MCF 10A (cell line): ENCODE measurements around the gene EIPR1. TPM values are rescaled to one million over a fixed set of nuclear protein-coding genes. Genes with fewer than 3 reads are reported as not detected.

ENCODE experiments used
- BruUV-seq: library from RNA; stranded (reverse); fragments of 400-500 nt; replicated peaks from 2 replicates; lab custom pipeline; 2021; lab: Mats Ljungman, UMichigan
- CTCF ChIA-PET: fragments of 300-600 bp; sonication (Branson Sonifier 250); formaldehyde crosslinking; extraction: SDS; loops from one replicate; lab custom pipeline; 2021; ENCODE audit warnings: antibody characterized with exemption, inconsistent platforms; lab: Yijun Ruan, JAX
- POLR2A ChIA-PET: fragments of 300-600, 350-650 bp; sonication (Branson Sonifier 250); formaldehyde crosslinking; extraction: SDS; loops from one replicate; lab custom pipeline; 2020; ENCODE audit warnings: antibody characterized with exemption, inconsistent platforms; lab: Yijun Ruan, JAX
- DNase-seq: peaks from one replicate; pipeline ENCODE4 v3.0.0-alpha.2; 2018; ENCODE audit not compliant: unreplicated experiment
- H3K27ac Mint-ChIP-seq: one replicate; pipeline ENCODE4 v1.8.0; 2022; ENCODE audit warnings: mild to moderate bottlenecking, low read depth, mixed read lengths; ENCODE audit not compliant: unreplicated experiment
- H3K27me3 Mint-ChIP-seq: one replicate; pipeline ENCODE4 v1.8.0; 2022; ENCODE audit warnings: mixed read lengths; ENCODE audit not compliant: insufficient read depth, unreplicated experiment
- H3K36me3 Mint-ChIP-seq: one replicate; pipeline ENCODE4 v1.8.0; 2022; ENCODE audit warnings: mild to moderate bottlenecking, moderate library complexity, mixed read lengths; ENCODE audit not compliant: insufficient read depth, unreplicated experiment
- H3K4me1 Mint-ChIP-seq: one replicate; pipeline ENCODE4 v1.8.0; 2022; ENCODE audit warnings: mixed read lengths; ENCODE audit not compliant: insufficient read depth, unreplicated experiment
- H3K4me3 Mint-ChIP-seq: one replicate; pipeline ENCODE4 v1.8.0; 2022; ENCODE audit warnings: mild to moderate bottlenecking, moderate library complexity, mixed read lengths; ENCODE audit not compliant: unreplicated experiment
- H3K9me3 Mint-ChIP-seq: one replicate; pipeline ENCODE4 v1.8.0; 2022; ENCODE audit warnings: mixed read lengths; ENCODE audit not compliant: unreplicated experiment
- CTCF ChIP-seq: fragments of 200-600 bp; IDR thresholded peaks from one replicate; pipeline ENCODE4 v1.8.0; 2022; ENCODE audit warnings: antibody characterized with exemption, mild to moderate bottlenecking; ENCODE audit not compliant: unreplicated experiment
- intact Hi-C: fragments of 100-400 bp; cut with micrococcal nuclease; formaldehyde crosslinking; loops from 2 replicates; pipeline ENCODE4 v1.14.1; 2022
- total RNA-seq: library from RNA; stranded (reverse); gene quantifications from 2 replicates; pipeline ENCODE4 v1.2.3, GENCODE V29; 2022

EIPR1 gene
- total RNA-seq, 1 experiment from 2014 or later = 49.0 TPM

GRCh38 chr2:3317871-3318590 lies 59.6 kb downstream of the EIPR1 start:
- POLR2A ChIA-PET = no interaction called here
- TF ChIP-seq CTCF = no peak
- H3K4me3 Mint-ChIP-seq = no peak overlapping the region
- intact Hi-C loops = no loop called here
- no peak overlapping the region for H3K27ac Mint-ChIP-seq
- H3K9me3 Mint-ChIP-seq = no peaks in the 10 kb centered on the region
- no peak for DNase-seq
- H3K36me3 Mint-ChIP-seq = peaks cover 16% of the 10 kb centered on the region
- H3K27me3 Mint-ChIP-seq = no peaks in the 10 kb centered on the region
- H3K4me1 Mint-ChIP-seq = no peaks in the 10 kb centered on the region
- CTCF ChIA-PET = interaction anchor here (0.6 kb wide), 1 partner anchor 450 kb away, joined by 3 read pairs; no protein-coding TSS in a partner anchor
- no TSS peak for BruUV-seq

- intact Hi-C loops = no loop called here
- POLR2A ChIA-PET = no interaction called here
- TF ChIP-seq CTCF = no peak
These were observed 60.3 kb downstream of the EIPR1 start for GRCh38 chr2:3317277-3317685.

GRCh38 chr2:3316456-3317276 lies 61.0 kb downstream of the EIPR1 start:
- Mint-ChIP-seq H3K4me1 (no peaks in the 10 kb centered on the region), H3K27ac (no peak overlapping the region), H3K4me3 (no peak overlapping the region), H3K36me3 (peaks cover 11% of the 10 kb centered on the region), H3K27me3 (no peaks in the 10 kb centered on the region), H3K9me3 (no peaks in the 10 kb centered on the region)
- no TSS peak for BruUV-seq
- POLR2A ChIA-PET = no interaction called here
- CTCF ChIA-PET = interaction anchor here (0.5 to 0.6 kb wide), 2 partner anchors 92 to 983 kb away, joined by 3 to 4 read pairs; no protein-coding TSS in a partner anchor
- DNase-seq = no peak
- intact Hi-C loops = no loop called here
- TF ChIP-seq CTCF = no peak

More at GRCh38 chr2:3317277-3317685, 60.3 kb downstream of the EIPR1 start:
- peaks cover 12% of the 10 kb centered on the region for H3K36me3 Mint-ChIP-seq
- DNase-seq = no peak
- no peak overlapping the region for H3K4me3 Mint-ChIP-seq
- BruUV-seq = no TSS peak
- CTCF ChIA-PET = interaction anchor here (0.6 kb wide), 2 partner anchors 449 to 984 kb away, joined by 3 to 4 read pairs; no protein-coding TSS in a partner anchor
- H3K4me1 Mint-ChIP-seq = no peaks in the 10 kb centered on the region
- no peak overlapping the region for H3K27ac Mint-ChIP-seq
- no peaks in the 10 kb centered on the region for H3K27me3 Mint-ChIP-seq
- H3K9me3 Mint-ChIP-seq = no peaks in the 10 kb centered on the region

GRCh38 chr2:3314626-3315025 lies 63.0 kb downstream of the EIPR1 start:
- TF ChIP-seq CTCF = no peak
- Mint-ChIP-seq H3K27ac (no peak overlapping the region), H3K4me1 (no peaks in the 10 kb centered on the region), H3K27me3 (no peaks in the 10 kb centered on the region), H3K9me3 (no peaks in the 10 kb centered on the region), H3K4me3 (no peak overlapping the region), H3K36me3 (peaks cover 11% of the 10 kb centered on the region)
- POLR2A ChIA-PET = interaction anchor here (0.7 kb wide), 1 partner anchor 293 kb away, joined by 4 read pairs; no protein-coding TSS in a partner anchor
- no TSS peak for BruUV-seq
- CTCF ChIA-PET = no interaction called here
- intact Hi-C loops = no loop called here
- no peak for DNase-seq
